Spleen (tissue), 11 donors: ENCODE results near the gene LRIT1. TPM values are rescaled to one million over a fixed set of nuclear protein-coding genes. Genes with fewer than 3 reads are reported as not detected.

Source experiments
- DNase-seq: peaks from one replicate; pipeline ENCODE4 v3.0.0-alpha.2; 2020
- H3K27ac ChIP-seq, 8 donors: fragments of 200-600 bp; sonication (generic) in 7 of 8; 1 replicate in 4 of 8; 2 replicates in 4 of 8; pipeline versions ENCODE4 v1.5.0 to v1.8.0; 2016 to 2021; ENCODE audit warnings: inconsistent platforms in 4 of 8, mild to moderate bottlenecking in 4 of 8, moderate library complexity in 1 of 8
- H3K27me3 ChIP-seq, 7 donors: fragments of 200-600 bp; sonication (generic) in 6 of 7; replicated peaks in 1 of 7; 1 replicate in 4 of 7; 2 replicates in 3 of 7; pipeline versions ENCODE4 v1.5.0 to v1.8.0; 2016 to 2021; ENCODE audit warnings: inconsistent platforms in 3 of 7, mild to moderate bottlenecking in 1 of 7
- H3K36me3 ChIP-seq, 6 donors: fragments of 200-600 bp; sonication (generic) in 5 of 6; 1 replicate in 4 of 6; 2 replicates in 2 of 6; pipeline versions ENCODE4 v1.5.0 to v1.8.0; 2016 to 2021; ENCODE audit warnings: inconsistent platforms in 2 of 6
- H3K4me1 ChIP-seq, 6 donors: fragments of 200-600 bp; sonication (generic) in 5 of 6; 1 replicate in 3 of 6; 2 replicates in 3 of 6; pipeline versions ENCODE4 v1.5.0 to v1.8.0; 2016 to 2021; ENCODE audit warnings: inconsistent platforms in 3 of 6
- H3K4me3 ChIP-seq, 8 donors: fragments of 200-600 bp; sonication (generic) in 7 of 8; 1 replicate in 4 of 8; 2 replicates in 4 of 8; pipeline versions ENCODE4 v1.5.0 to v1.8.0; 2016 to 2021; ENCODE audit warnings: inconsistent platforms in 4 of 8, mild to moderate bottlenecking in 4 of 8, moderate library complexity in 2 of 8
- H3K9me3 ChIP-seq, 8 donors: fragments of 200-600 bp; sonication (generic) in 7 of 8; 1 replicate in 4 of 8; 2 replicates in 4 of 8; pipeline versions ENCODE4 v1.5.0 to v1.8.0; 2016 to 2021; ENCODE audit warnings: inconsistent platforms in 4 of 8
- CTCF ChIP-seq, 11 experiments: fragments of 200-600 bp in 7 of 11; fragments of 450-650 bp in 4 of 11; sonication (generic) in 4 of 11; IDR thresholded peaks in 8 of 11; conservative IDR thresholded peaks in 3 of 11; 1 replicate in 7 of 11; 2 replicates in 4 of 11; pipeline versions ENCODE4 v1.4.0 to v1.8.0; 2016 to 2021; ENCODE audit warnings: antibody characterized with exemption in 11 of 11, inconsistent platforms in 4 of 11, mild to moderate bottlenecking in 1 of 11
- POLR2A ChIP-seq, 3 donors: fragments of 450-650 bp; IDR thresholded peaks; one replicate each; pipeline ENCODE4 v1.5.1; 2017; ENCODE audit warnings: antibody characterized with exemption in 3 of 3, mild to moderate bottlenecking in 1 of 3
- POLR2AphosphoS5 ChIP-seq, 3 donors: sonication (generic); formaldehyde crosslinking; IDR thresholded peaks; one replicate each; pipeline ENCODE4 v1.5.1; 2017; ENCODE audit warnings: antibody characterized with exemption in 3 of 3
- WGBS, 5 donors: extraction: QIAGEN DNeasy Blood & Tissue Kit in 3 of 5; methylation state at CpG; one replicate each; pipeline versions ENCODE4 v1.1.5 to v1.1.7; 2013 to 2018; 5-methylcytosine and 5-hydroxymethylcytosine counted together
- intact Hi-C: fragments of 100-400 bp; cut with DNase I; formaldehyde crosslinking; loops from one replicate; pipeline ENCODE4 v1.15.0; 2023; ENCODE audit warnings: low total_unique reads
- polyA plus RNA-seq, 3 donors: library from polyadenylated mRNA; stranded (reverse); fragments of 200-250 nt; gene quantifications; one replicate each; pipeline ENCODE4 v1.2.1, GENCODE V29; 2013
- total RNA-seq, 7 donors: library from RNA; depleted of rRNA in 3 of 7; stranded (reverse); fragments of >200 nt in 3 of 7; fragmentation: NEBNext Ultra II Directional in 4 of 7; extraction: Animal tissue kit (Norgen Biotek cat#: 25700) in 4 of 7; gene quantifications; one replicate each; pipeline versions ENCODE4 v1.1.0 to v1.2.1, GENCODE V29; 2016 to 2021
- donor health status: healthy with polysubstance abuse.
- donor health status: DM: no; HTN: no; CAD: no; lungs with moderate emphysema.
- donor health status: DM: no; HTN: no; CAD: no.
- donor health status: Bipolar disorder and iron deficiency.
- donor health status: healthy.
- donor health status: DM: no; HTN: no; CAD: no.
- donor health status: DM: yes; HTN: yes; CAD: no.

Gene LRIT1
- total and polyA plus RNA-seq, 10 donors, result not detected

GRCh38 chr10:84227810-84228209, 13.5 kb downstream of the LRIT1 start:
- H3K27ac ChIP-seq, result no peak overlapping the region
- 65 to 82% (median 71%) methylated on average over 4 of the region's 4 CpGs for WGBS, 5 donors
- no peaks in the 10 kb centered on the region for H3K4me1 ChIP-seq
- intact Hi-C loops, result no loop called here
- no peaks in the 10 kb centered on the region for H3K36me3 ChIP-seq
- H3K27me3 ChIP-seq, result peaks cover 0 to 26% (median 6%) of the 10 kb centered on the region in 7 donors
- H3K9me3 ChIP-seq, result no peaks in the 10 kb centered on the region
- H3K4me3 ChIP-seq, result no peak overlapping the region
- no peak for TF ChIP-seq POLR2AphosphoS5 (IDR thresholded peaks at IDR 0.05)
- no peak for TF ChIP-seq POLR2A (IDR thresholded peaks at IDR 0.05)
- TF ChIP-seq CTCF (IDR thresholded peaks at IDR 0.05 in 8 of 11, conservative IDR thresholded peaks at IDR 0.05 in 3 of 11), result no peak
- no peak for DNase-seq

- no peak for TF ChIP-seq CTCF (IDR thresholded peaks at IDR 0.05 in 8 of 11, conservative IDR thresholded peaks at IDR 0.05 in 3 of 11)
- no peak for TF ChIP-seq POLR2A (IDR thresholded peaks at IDR 0.05)
- no peak for TF ChIP-seq POLR2AphosphoS5 (IDR thresholded peaks at IDR 0.05)
- intact Hi-C loops, result no loop called here
- Histone ChIP-seq H3K36me3 (no peaks in the 10 kb centered on the region), H3K27me3 (peaks cover 0 to 29% (median 6%) of the 10 kb centered on the region in 7 donors), H3K4me1 (no peaks in the 10 kb centered on the region), H3K9me3 (no peaks in the 10 kb centered on the region), H3K4me3 (no peak overlapping the region), H3K27ac (no peak overlapping the region)
- WGBS, 5 donors, result 70 to 88% (median 79%) methylated on average over 3 of the region's 3 CpGs
- no peak for DNase-seq
Observed at GRCh38 chr10:84226616-84227015, 14.7 kb downstream of the LRIT1 start.

GRCh38 chr10:84225427-84226173, 15.7 kb downstream of the LRIT1 start, which contains the start of gene LRIT2:
Gene LRIT2, minus strand, starts transcription at chr10:84225544. Its CDS starts 24 bp downstream, at chr10:84225520.
- 67 to 76% (median 71%) methylated on average over 6 of the region's 6 CpGs for WGBS, 5 donors
- no peak for DNase-seq
- TF ChIP-seq CTCF (IDR thresholded peaks at IDR 0.05 in 8 of 11, conservative IDR thresholded peaks at IDR 0.05 in 3 of 11) (no peak), POLR2AphosphoS5 (IDR thresholded peaks at IDR 0.05) (no peak), POLR2A (IDR thresholded peaks at IDR 0.05) (no peak)
- H3K4me3 ChIP-seq, result no peak within 1 kb of the TSS
- intact Hi-C loops, result no loop called here
- H3K9me3 ChIP-seq, result no peaks in the 10 kb centered on the region
- H3K4me1 ChIP-seq, result no peaks in the 10 kb centered on the region
- H3K27me3 ChIP-seq, result peaks cover 0 to 36% (median 6%) of the 10 kb centered on the region in 7 donors
- H3K27ac ChIP-seq, result no peak within 1 kb of the TSS
- no peaks in the 10 kb centered on the region for H3K36me3 ChIP-seq

GRCh38 chr10:84224411-84225028, 16.8 kb downstream of the LRIT1 start:
- WGBS, 5 donors, result 39 to 61% (median 50%) methylated on average over 4 to 6 of the region's 6 CpGs
- intact Hi-C loops, result no loop called here
- H3K4me3 ChIP-seq, result no peak overlapping the region
- DNase-seq, result no peak
- no peak overlapping the region for H3K27ac ChIP-seq
- no peaks in the 10 kb centered on the region for H3K4me1 ChIP-seq
- peaks cover 0 to 3% (median 0%) of the 10 kb centered on the region in 8 donors for H3K9me3 ChIP-seq
- H3K36me3 ChIP-seq, result no peaks in the 10 kb centered on the region
- TF ChIP-seq POLR2A (IDR thresholded peaks at IDR 0.05) (no peak), POLR2AphosphoS5 (IDR thresholded peaks at IDR 0.05) (no peak), CTCF (IDR thresholded peaks at IDR 0.05 in 8 of 11, conservative IDR thresholded peaks at IDR 0.05 in 3 of 11) (no peak)
- peaks cover 0 to 37% (median 6%) of the 10 kb centered on the region in 7 donors for H3K27me3 ChIP-seq
